NCI-H526 treated with DMSO at 0.1 percent for 48 hours (cell line): Measurements from ENCODE around the gene SMIM43.
A peak's percentile ranks its signal among the peaks of the same experiment; 100 is the strongest.
"Not testable (repeated sequence)": the region's sequence is repeated elsewhere in the genome, so short reads cannot be mapped to it uniquely, and the experiment has no call there.

Experiments used
- DNase-seq: peaks from one replicate; lab custom pipeline; 2025; lab: John Stamatoyannopoulos, UW

Gene SMIM43

DNA sequence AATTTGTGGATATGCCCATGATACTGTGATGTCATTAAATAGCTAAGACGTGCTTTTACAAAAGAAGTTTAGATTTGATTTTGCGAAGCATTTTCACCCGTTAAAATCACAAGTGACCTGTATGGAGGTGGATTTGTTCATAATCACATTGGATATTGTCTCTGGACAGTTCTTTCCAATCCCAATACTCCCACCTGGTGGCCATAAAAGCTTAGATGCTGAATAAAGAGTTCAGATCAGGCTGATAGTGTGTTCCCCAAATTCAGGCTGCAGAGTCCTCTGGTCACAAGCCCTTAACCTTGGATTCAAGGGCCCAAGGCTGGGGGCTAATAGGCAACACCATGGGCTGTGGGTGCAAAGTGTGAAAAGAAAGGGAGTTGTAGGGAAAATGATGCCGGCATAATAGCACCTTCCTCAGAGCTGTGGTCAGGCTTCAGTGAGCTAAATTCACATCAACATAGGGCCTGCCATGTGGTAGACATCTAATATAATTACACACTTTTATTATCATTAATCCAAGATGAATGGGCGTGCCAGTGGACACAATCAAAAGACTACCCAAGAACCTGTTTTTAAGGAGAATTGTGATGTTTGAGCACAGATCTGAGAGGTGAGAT is 28.1 kb downstream of the SMIM43 start:
- no peak for DNase-seq

DNA sequence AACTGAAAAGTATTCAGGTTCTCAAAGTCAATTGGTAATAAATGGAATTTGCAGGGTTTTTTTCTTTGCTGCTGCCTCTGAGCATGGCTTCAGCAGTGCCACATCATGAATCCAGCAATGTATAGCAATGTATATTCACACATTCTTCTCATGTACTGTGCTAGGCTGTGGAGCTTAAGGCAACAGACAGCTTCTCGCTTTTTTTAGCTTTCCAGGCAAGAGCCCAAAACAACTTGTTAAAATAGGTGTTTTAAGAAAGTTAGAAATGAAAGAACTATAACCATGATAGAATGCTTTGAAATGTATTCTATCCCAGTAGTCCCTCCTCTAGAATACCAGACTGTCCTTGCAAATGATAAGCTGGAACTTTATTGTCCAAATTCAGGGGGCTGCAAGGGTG is 30.4 kb downstream of the SMIM43 start:
- DNase-seq: no peak

DNA sequence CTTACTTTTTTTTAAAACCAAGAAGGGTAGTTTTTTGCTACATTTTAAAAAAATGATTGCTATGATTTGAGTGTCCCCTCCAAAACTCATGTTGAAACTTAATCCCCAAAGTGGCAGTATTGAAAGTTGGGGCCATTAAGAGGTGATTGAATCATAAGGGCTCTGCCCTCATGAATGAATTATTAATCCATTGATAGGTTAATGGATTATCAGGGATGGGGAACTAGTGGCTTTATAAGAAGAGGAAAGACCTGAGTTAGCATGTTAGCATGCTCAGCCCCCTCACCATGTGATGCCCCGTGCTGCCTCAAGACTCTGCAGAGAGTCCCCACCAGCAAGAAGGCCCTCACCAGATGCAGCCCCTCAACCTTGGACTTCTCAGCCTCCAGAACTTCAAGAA is 31.0 kb downstream of the SMIM43 start:
- no peak for DNase-seq

DNA sequence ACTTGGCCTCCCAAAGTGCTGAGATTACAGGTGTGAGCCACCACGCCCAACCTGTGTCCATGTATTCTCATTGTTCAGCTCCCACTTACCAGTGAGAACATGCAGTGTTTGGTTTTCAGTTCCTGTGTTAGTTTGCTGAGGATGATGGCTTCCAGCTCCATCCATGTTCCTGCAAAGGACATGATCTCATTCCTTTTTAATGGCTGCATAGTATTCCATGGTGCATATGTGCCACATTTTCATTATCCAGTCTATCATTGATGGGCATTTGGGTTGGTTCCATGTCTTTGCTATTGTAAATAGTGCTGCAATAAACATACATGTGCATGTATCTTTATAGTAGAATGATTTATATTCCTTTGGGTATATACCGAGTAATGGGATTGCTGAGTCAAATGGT is 35.2 kb downstream of the SMIM43 start:
- not testable (repeated sequence) for DNase-seq

DNA sequence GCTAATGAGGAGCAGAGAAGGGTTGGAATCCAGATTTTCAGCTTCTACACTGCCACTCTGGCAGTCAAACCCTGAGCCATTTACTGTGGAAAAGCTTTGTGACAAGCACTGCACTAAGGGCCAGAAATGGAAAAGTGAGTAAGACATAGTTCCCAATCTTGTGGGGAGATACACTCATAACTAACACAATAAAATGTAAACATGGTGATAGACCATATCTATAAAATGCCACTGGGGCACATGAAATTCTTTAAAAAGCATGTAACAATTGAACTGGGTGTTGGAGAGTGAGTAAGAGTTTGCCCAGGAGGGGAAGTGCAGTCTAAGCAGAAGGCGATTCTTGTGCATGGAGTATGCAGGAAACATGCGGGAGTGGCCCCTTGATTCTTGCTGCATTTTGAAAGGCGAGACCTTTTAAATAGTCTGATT is 36.2 kb downstream of the SMIM43 start:
- no peak for DNase-seq

DNA sequence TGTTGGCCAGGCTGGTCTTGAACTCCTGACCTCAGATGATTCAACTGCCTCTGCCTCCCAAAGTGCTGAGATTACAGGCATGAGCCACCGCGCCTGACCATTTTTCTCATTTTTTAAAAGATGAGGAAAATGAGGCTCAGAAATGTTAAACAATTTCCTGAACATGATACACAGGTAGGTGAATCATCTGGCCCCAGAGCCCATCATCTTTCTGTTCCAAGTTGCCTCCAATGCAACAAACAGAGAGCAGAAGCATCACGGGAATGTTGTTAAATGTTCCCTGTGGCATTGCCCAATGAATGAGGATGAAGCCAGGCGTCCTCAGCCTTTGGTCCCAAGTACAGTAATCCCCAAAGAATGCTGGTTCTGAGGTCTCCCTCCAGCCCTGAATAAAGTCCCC is 36.9 kb downstream of the SMIM43 start:
- no peak for DNase-seq

DNA sequence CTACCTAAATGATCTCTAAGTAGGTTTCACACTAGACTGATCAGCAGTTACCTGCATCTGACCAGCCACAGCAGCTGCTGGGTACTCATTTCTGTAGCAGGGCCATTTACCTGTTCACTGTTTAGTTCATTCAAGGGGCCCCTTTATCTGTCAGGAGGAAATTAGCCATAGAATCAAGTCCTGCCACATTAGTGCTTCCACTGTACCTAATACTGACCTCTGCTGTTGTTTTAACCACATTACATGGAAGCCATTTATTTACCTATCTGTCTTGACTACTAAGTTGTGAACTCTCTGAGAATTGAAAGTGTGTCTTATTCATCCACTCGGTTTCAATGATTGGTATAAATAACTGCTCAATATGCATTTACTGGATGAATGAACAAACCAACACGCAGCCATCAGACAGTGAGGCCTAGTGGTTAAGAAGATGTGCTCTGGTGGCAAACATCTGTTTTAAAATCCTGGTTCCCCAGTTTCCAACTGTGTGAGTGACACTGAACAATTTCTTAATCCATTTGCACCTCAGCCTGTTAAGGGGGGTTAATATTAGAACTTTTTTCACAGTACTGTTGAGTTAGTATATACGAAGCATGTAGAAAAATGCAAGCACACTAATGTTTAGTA is 38.2 kb downstream of the SMIM43 start:
- DNase-seq: peak; percentile 36

DNA sequence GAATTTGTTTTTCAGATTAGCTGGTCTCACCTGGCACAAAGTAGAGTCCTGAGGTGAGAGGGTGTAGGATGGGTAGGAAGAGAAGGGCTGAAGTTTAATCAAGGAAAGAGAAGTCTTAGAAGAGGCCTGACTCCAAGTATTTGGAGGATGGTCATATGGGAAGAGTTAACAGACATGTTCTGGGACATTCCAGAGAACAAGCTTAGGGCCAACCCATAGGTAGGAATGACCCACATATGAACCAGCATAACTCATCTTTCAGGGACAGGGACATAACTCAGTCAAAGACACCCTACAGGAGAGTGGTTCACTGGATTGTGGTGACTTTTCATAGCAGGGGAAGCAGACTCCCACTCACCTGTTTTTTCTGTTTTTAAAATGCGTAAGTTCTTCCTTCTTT is 40.3 kb downstream of the SMIM43 start:
- no peak for DNase-seq

DNA sequence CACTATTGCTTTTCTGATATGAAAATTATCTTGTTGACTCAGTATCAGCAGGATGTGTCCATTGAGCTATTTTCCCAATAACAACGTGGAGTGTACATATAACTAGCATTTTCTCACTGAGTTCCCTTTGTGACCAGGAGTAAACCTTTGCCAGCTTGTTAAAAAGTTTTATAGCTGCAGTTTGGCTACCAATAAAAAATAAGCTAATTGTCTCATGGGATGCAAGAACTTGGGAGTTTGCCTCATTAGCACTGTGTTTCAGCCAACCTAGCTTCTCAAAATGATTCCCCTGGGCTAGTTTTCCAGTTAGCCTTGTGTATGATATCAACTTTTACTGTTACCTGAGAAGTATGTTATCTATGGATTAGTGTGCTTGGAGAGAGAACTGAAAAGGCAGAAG is 43.3 kb downstream of the SMIM43 start:
- no peak for DNase-seq

DNA sequence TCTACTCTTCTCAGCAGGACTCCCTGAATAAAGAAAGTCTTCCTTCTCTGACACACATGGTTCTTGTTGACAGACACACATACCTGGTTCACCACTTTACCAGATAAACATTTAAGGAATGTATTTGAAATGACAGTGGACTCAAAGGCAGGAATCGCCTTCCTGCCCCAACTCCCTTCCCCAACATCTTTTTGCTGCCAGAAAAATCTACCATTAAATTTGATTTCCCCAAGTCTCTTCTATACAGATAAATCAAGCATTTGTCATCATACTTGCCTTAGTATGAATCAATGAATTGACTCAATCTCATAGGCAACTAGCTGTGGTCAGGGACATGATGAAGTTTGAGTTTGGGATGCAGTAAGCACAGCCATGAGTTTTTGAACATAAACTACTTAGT is 44.9 kb downstream of the SMIM43 start:
- no peak for DNase-seq

DNA sequence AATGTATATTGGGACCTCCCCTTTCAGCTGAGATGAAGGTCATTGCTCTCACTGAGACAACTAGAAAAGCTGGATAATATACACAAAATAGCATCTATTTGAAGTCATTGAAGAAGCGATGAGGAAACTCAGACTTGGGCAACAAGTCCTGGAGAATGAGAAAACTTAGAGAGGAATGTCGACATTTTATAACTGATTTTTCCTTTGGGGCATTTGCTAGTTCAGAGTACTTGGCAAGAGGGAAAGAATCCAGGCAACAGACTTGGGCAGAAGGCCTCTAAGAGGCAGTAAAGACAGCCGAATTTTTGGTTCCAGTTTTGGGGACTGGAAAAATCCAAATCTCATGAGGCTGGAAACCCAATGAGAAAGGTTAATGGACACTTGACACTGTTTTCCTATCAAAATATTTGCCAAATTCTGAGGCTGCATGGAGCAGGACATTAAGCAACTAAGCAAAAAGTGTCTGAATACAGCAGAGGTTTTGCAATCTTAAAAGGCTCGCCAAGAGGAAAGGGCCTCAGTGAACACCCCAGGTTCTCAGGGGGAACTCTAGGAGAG is 47.2 kb downstream of the SMIM43 start:
- no peak for DNase-seq

DNA sequence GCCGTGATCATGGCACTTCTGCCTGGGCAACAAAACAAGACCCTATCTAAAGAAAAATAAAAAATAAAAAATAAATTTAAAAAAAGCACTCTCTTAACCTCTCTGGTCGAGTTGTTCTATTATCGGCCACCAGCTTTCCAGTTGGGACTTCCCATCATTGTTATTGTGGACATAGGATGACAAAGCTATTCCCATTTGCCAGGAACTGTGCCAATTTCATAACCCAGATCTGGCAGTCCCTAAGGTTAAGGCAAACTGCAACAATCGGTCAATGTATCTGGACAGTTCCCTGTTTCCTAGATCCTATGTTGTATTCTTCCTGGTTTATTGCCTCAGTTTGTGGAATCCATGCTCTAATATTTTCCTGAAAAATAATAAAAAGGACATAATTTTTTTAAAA is 50.4 kb downstream of the SMIM43 start:
- DNase-seq: no peak

DNA sequence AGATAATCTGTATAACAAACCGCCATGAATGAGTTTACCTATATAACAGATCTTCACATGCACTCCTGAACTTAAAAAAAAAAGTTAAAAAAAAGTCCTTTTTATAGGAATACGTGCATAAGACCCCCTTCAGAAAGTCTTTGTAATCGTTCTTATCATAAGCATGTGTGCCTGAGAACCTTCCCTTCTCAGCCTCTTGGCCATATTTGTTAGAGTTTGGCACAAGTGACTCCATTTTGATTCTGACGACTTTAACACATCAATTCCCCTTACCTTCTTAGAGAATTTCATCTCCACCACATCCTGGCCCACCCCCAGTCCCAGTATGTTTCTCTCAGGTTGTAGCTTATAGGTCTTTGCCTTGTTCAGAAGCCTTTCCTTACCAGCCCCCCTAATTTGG is 52.2 kb downstream of the SMIM43 start:
- no peak for DNase-seq

DNA sequence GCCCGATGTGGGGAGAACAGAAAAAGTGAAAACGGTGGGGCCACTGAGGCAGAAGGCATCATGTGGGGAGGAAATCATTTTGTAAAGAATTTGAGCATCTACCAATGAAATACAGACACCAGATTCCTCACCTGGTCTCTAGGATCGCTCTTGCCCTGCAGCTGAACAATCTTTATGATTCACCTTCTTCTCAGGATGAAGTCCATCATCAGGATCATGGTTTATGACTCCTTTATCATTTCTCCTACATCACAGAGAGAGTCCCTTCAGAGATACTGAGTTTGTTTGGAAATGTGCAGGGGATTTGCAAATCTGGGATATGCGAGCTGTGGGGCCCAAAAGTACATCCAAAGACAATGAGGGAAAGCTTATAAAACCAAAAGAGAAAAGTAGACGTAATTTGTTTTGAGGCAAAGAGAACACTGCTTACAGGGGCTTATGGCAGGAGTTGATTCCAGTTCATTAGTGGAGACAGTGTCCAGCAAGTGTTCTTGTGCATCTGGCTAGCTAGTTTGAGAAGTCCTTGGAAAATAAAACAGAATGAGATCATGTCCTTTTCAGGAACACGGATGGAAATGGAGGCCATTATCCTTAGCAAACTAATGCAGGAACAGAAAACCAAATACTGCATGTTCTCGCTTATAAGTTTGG is 52.8 kb downstream of the SMIM43 start:
- no peak for DNase-seq

DNA sequence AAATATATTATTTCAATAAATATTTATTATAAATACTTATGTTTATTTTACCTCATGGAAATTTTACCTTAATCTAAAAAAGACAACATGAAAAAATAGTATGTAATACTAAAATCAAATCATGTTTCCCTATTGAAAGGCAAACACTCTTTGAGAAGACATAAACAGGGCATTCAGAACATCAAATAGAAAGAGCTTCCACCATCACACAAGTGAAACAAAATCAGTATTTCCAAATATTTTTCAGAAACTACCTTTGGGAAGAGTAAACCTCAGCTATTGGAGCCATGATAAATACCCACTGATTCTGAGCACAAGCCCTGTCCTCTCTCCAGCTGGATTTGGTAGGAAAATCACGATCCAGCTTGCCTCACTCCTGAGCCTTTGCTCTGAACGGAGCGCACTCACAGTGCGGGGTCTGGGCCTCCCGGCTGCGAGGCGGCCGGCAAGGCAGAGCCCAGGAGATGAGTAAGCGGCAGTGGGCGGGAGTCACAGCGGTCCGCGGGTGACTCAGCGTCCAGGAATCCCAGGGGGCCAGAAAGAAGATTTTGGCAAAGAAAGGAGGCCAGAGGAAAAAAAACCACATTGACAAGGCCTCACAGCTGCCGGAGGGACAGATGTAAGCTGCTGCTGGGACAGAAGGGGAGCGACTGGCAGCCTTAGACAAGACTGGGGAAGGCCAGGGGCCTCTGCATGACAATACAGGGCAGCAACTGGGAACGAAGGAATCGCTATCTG is 53.5 kb downstream of the SMIM43 start:
- DNase-seq: peak; percentile 10

DNA sequence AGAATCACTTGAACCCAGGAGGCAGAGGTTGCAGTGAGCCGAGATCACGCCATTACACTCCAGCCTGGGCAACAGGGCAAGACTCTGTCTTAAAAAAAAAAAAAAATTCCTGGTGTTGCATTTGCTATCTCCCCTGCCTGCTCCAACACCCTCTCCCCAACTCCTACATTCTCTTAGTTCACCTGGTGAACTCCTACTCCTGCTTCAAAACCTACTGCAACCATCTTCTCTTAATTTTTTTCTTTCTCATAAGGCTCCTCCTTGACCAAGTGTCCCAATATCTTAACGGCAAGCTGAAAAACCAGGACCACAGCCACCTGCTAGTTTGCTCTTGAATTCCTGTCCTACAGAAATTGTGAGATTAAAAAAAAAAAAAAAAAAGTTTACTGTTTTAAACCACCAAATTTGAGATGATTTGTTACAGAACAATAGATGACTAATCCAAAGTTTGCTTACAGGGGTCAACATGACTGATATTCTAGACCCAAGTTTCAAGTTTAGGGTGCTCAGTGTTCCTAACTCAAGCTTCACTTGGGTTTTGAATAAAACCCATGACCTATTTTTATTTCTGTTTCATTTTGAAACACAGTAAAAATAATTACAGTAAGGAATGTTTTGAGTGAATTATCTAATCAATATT is 55.1 kb downstream of the SMIM43 start:
- no peak for DNase-seq
